Prostate gland (tissue), 2 donors: ENCODE data around the gene UBE2J1.

Experiments used
- POLR2A ChIP-seq: fragments of 450-650 bp; IDR thresholded peaks from one replicate; pipeline ENCODE4 v1.6.1; 2016; ENCODE audit warnings: antibody characterized with exemption, mild to moderate bottlenecking
- TF ChIP-seq, protein P1 (sequence below), 4 experiments: fragments of 200-600 bp in 2 of 4; fragments of 450-650 bp in 2 of 4; sonication (generic) in 2 of 4; IDR thresholded peaks; 1 replicate in 3 of 4; 2 replicates in 1 of 4; pipeline ENCODE4 v1.5.1; 2016 to 2019; ENCODE audit warnings: antibody characterized with exemption in 4 of 4, mild to moderate bottlenecking in 2 of 4, moderate library complexity in 2 of 4

GRCh38 chr6:89299466-89299850, 53.1 kb downstream of the UBE2J1 start:
- TF ChIP-seq, protein P1, sequence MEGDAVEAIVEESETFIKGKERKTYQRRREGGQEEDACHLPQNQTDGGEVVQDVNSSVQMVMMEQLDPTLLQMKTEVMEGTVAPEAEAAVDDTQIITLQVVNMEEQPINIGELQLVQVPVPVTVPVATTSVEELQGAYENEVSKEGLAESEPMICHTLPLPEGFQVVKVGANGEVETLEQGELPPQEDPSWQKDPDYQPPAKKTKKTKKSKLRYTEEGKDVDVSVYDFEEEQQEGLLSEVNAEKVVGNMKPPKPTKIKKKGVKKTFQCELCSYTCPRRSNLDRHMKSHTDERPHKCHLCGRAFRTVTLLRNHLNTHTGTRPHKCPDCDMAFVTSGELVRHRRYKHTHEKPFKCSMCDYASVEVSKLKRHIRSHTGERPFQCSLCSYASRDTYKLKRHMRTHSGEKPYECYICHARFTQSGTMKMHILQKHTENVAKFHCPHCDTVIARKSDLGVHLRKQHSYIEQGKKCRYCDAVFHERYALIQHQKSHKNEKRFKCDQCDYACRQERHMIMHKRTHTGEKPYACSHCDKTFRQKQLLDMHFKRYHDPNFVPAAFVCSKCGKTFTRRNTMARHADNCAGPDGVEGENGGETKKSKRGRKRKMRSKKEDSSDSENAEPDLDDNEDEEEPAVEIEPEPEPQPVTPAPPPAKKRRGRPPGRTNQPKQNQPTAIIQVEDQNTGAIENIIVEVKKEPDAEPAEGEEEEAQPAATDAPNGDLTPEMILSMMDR (IDR thresholded peaks at IDR 0.05) = no peak
- TF ChIP-seq POLR2A = no peak
